Esophagus muscularis mucosa (tissue), 4 donors: ENCODE data around the gene GLIS1.

ENCODE experiments used
- EP300 ChIP-seq: sonication (generic); formaldehyde crosslinking; IDR thresholded peaks from one replicate; pipeline ENCODE4 v1.6.1; 2017; ENCODE audit warnings: antibody characterized with exemption
- POLR2A ChIP-seq: fragments of 450-650 bp; IDR thresholded peaks from one replicate; pipeline ENCODE4 v1.6.1; 2017; ENCODE audit warnings: antibody characterized with exemption, moderate library complexity, mild to moderate bottlenecking, low read depth
- POLR2AphosphoS5 ChIP-seq, 2 donors: sonication (generic); formaldehyde crosslinking; IDR thresholded peaks; one replicate each; pipeline ENCODE4 v1.6.1; 2017; ENCODE audit warnings: antibody characterized with exemption in 2 of 2
- TF ChIP-seq, protein P1 (sequence below), 3 experiments: fragments of 200-600 bp in 2 of 3; fragments of 450-650 bp in 1 of 3; sonication (generic) in 2 of 3; IDR thresholded peaks; one replicate each; pipeline ENCODE4 v1.5.1; 2017 to 2019; ENCODE audit warnings: antibody characterized with exemption in 3 of 3, mild to moderate bottlenecking in 2 of 3, moderate library complexity in 1 of 3

GRCh38 chr1:53738205-53739108 is 507 bp downstream of the GLIS1 start:
- TF ChIP-seq, protein P1, sequence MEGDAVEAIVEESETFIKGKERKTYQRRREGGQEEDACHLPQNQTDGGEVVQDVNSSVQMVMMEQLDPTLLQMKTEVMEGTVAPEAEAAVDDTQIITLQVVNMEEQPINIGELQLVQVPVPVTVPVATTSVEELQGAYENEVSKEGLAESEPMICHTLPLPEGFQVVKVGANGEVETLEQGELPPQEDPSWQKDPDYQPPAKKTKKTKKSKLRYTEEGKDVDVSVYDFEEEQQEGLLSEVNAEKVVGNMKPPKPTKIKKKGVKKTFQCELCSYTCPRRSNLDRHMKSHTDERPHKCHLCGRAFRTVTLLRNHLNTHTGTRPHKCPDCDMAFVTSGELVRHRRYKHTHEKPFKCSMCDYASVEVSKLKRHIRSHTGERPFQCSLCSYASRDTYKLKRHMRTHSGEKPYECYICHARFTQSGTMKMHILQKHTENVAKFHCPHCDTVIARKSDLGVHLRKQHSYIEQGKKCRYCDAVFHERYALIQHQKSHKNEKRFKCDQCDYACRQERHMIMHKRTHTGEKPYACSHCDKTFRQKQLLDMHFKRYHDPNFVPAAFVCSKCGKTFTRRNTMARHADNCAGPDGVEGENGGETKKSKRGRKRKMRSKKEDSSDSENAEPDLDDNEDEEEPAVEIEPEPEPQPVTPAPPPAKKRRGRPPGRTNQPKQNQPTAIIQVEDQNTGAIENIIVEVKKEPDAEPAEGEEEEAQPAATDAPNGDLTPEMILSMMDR (IDR thresholded peaks at IDR 0.05) = no peak
- TF ChIP-seq POLR2A (no peak), EP300 (no peak), POLR2AphosphoS5 (IDR thresholded peaks at IDR 0.05) (no peak)
